H1 (cell line): ENCODE data around the gene MITF. TPM values are rescaled to one million over a fixed set of nuclear protein-coding genes. Genes with fewer than 3 reads are reported as not detected.

Experiments used
- CHD7 ChIP-seq: fragments of 300-600 bp; sonication (generic); IDR thresholded peaks from 2 replicates; pipeline ENCODE4 v1.7.1; 2012; ENCODE audit warnings: low read length, moderate library complexity, mild to moderate bottlenecking, inconsistent platforms; ENCODE audit not compliant: insufficient replicate concordance
- CTCF ChIP-seq, 3 experiments: IDR thresholded peaks; 1 replicate in 2 of 3; 2 replicates in 1 of 3; pipeline versions ENCODE4 v1.5.1 to v1.6.1; 2011; ENCODE audit warnings: low read length in 3 of 3, mild to moderate bottlenecking in 3 of 3, inconsistent platforms in 2 of 3, low read depth in 1 of 3, moderate library complexity in 1 of 3; ENCODE audit not compliant: insufficient read depth in 1 of 3; ENCODE audit errors: control extremely low read depth in 1 of 3
- GTF2F1 ChIP-seq: IDR thresholded peaks from 2 replicates; pipeline ENCODE4 v1.6.1; 2012; ENCODE audit warnings: low read depth, low read length, improper control_type of control experiment, borderline replicate concordance
- SP4 ChIP-seq: IDR thresholded peaks from 2 replicates; pipeline ENCODE4 v1.6.1; 2012; ENCODE audit warnings: low read length, inconsistent platforms
- TBP ChIP-seq: IDR thresholded peaks from 2 replicates; pipeline ENCODE4 v1.6.1; 2011; ENCODE audit warnings: low read depth, low read length, improper control_type of control experiment
- polyA plus RNA-seq, 7 experiments: library from polyadenylated mRNA; depleted of rRNA in 3 of 7; stranded (reverse) in 5 of 7; unstranded in 2 of 7; fragments of >200 nt in 5 of 7; fragments of 200-250 nt in 2 of 7; gene quantifications; 1 replicate in 5 of 7; 2 replicates in 1 of 7; 4 replicates in 1 of 7; pipeline versions ENCODE4 v1.2.1 to v1.2.3, GENCODE V29; 2011 to 2013; ENCODE audit warnings: missing spikeins in 2 of 7, mixed read lengths in 2 of 7
- total RNA-seq: library from RNA; stranded (reverse); fragmentation: NEBNext Ultra II Directional; extraction: Animal tissue kit (Norgen Biotek cat#: 25700); gene quantifications from 2 replicates; pipeline ENCODE4 v1.2.1, GENCODE V29; 2021

MITF gene
- total and polyA plus RNA-seq, 2 of the 8 experiments (the other 6 are each of a cell fraction or from before 2014, with no cell fraction given): 0.53 to 1.4 TPM

- TF ChIP-seq CHD7 (no peak), CTCF (IDR thresholded peaks at IDR 0.05; ENCODE audit: control extremely low read depth in 1 of 3, insufficient read depth in 1 of 3, low read depth in 1 of 3, low read length in 3 of 3) (no peak), GTF2F1 (no peak), SP4 (no peak), TBP (no peak)
These were observed 23.1 kb upstream of the MITF start (continued) for GRCh38 chr3:69716119-69716518.
